Dermis microvascular lymphatic vessel endothelial cell (primary cell): ENCODE data around the gene C5orf34. TPM values are rescaled to one million over a fixed set of nuclear protein-coding genes. Genes with fewer than 3 reads are reported as not detected.
"Not testable (repeated sequence)": the region's sequence is repeated elsewhere in the genome, so short reads cannot be mapped to it uniquely, and the experiment has no call there.

ENCODE experiments used
- DNase-seq, 2 donors: peaks; one replicate each; pipeline versions ENCODE4 v3.0.0 to v3.0.0-alpha.2; 2010; ENCODE audit warnings: low read depth in 2 of 2
- total RNA-seq: library from RNA; depleted of rRNA; stranded (reverse); fragments of >200 nt; gene quantifications from 2 replicates; pipeline ENCODE4 v1.2.1, GENCODE V29; 2014

Gene C5orf34
- 1.6 and 3.7 TPM in 2 replicates for total RNA-seq

GRCh38 chr5:43514816-43515677, at the start of gene C5orf34:
TSS of gene C5orf34 (minus strand) at chr5:43515148. CDS start at chr5:43509339, 5,809 bp downstream.
- DNase-seq: peak; percentile 90 to 97

GRCh38 chr5:43564289-43564850, 49.4 kb upstream of the C5orf34 start:
- no peak for DNase-seq

- peak in 1 of 2 donors; percentile 39 for DNase-seq
Measured at GRCh38 chr5:43563321-43563720, 48.4 kb upstream of the C5orf34 start.

- no peak for DNase-seq
Measured at GRCh38 chr5:43561356-43561755, 46.4 kb upstream of the C5orf34 start.

GRCh38 chr5:43560128-43560527, 45.2 kb upstream of the C5orf34 start:
- no peak for DNase-seq

- peak; percentile 73 to 92 for DNase-seq
Measured at GRCh38 chr5:43556857-43557542, 42.1 kb upstream of the C5orf34 start, which contains the start of gene PAIP1. TSS of gene PAIP1 (minus strand) at chr5:43557077. CDS start at chr5:43556846, 231 bp downstream.

- not testable (repeated sequence) for DNase-seq
Measured at GRCh38 chr5:43556607-43556856, 41.6 kb upstream of the C5orf34 start.

- DNase-seq: peak; percentile 25 to 50
Measured at GRCh38 chr5:43555895-43556606, 41.1 kb upstream of the C5orf34 start.

GRCh38 chr5:43554497-43554896, 39.5 kb upstream of the C5orf34 start:
- no peak for DNase-seq

GRCh38 chr5:43553381-43553780, 38.4 kb upstream of the C5orf34 start:
- DNase-seq: no peak

GRCh38 chr5:43551731-43552130, 36.8 kb upstream of the C5orf34 start:
- no peak for DNase-seq

GRCh38 chr5:43549272-43549671, 34.3 kb upstream of the C5orf34 start:
- DNase-seq: not testable (repeated sequence)

- DNase-seq: no peak
Measured at GRCh38 chr5:43548358-43548757, 33.4 kb upstream of the C5orf34 start.

GRCh38 chr5:43547532-43547931, 32.6 kb upstream of the C5orf34 start:
- DNase-seq: no peak

GRCh38 chr5:43543434-43543833, 28.5 kb upstream of the C5orf34 start:
- DNase-seq: no peak

GRCh38 chr5:43540746-43541145, 25.8 kb upstream of the C5orf34 start:
- DNase-seq: no peak

- DNase-seq: no peak
Measured at GRCh38 chr5:43536972-43537371, 22.0 kb upstream of the C5orf34 start.

GRCh38 chr5:43533646-43534045, 18.7 kb upstream of the C5orf34 start:
- DNase-seq: no peak

GRCh38 chr5:43530648-43531047, 15.7 kb upstream of the C5orf34 start:
- DNase-seq: no peak

- no peak for DNase-seq
Measured at GRCh38 chr5:43523662-43524072, 8.7 kb upstream of the C5orf34 start.

GRCh38 chr5:43520615-43521014, 5.7 kb upstream of the C5orf34 start:
- DNase-seq: no peak

GRCh38 chr5:43515678-43516048, 715 bp upstream of the C5orf34 start:
- DNase-seq: peak in 1 of 2 donors; percentile 1
